Measurements from ENCODE around the gene OR1E1.
"Not testable (repeated sequence)": the region's sequence is repeated elsewhere in the genome, so short reads cannot be mapped to it uniquely, and the experiment has no call there.

Gene OR1E1

GRCh38 chr17:3389791-3390190 lies 8.4 kb downstream of the OR1E1 start:
- Histone ChIP-seq H3K4me3 (ENCODE audit: low read depth, low read length) (no peak overlapping the region), H3K27me3 (replicated peaks) (no peaks in the 10 kb centered on the region), H3K27ac (no peak overlapping the region), H3K36me3 (replicated peaks) (no peaks in the 10 kb centered on the region)
- no peak for DNase-seq
- no peak for TF ChIP-seq CTCF (IDR thresholded peaks at IDR 0.05; ENCODE audit: low read depth, low read length, missing control alignments)
- in situ Hi-C loops (cut with HindIII; ENCODE audit: low pct_ligation_motif_present, low sequenced_read_pairs) = no loop called here

- Histone ChIP-seq H3K4me3 (ENCODE audit: low read depth, low read length) (no peak within 1 kb of the TSS), H3K27ac (no peak within 1 kb of the TSS), H3K27me3 (replicated peaks) (no peaks in the 10 kb centered on the region), H3K36me3 (replicated peaks) (no peaks in the 10 kb centered on the region)
- in situ Hi-C loops (cut with HindIII; ENCODE audit: low pct_ligation_motif_present, low sequenced_read_pairs) = no loop called here
- no peak for TF ChIP-seq CTCF (IDR thresholded peaks at IDR 0.05; ENCODE audit: low read depth, low read length, missing control alignments)
- DNase-seq = no peak
Measured at GRCh38 chr17:3385869-3386816, 12.1 kb downstream of the OR1E1 start, which contains the start of gene OR3A2. Gene OR3A2, minus strand, starts transcription at chr17:3386308.

GRCh38 chr17:3381957-3382356 lies 16.3 kb downstream of the OR1E1 start:
- Histone ChIP-seq H3K27ac (no peak overlapping the region), H3K36me3 (replicated peaks) (no peaks in the 10 kb centered on the region), H3K4me3 (ENCODE audit: low read depth, low read length) (no peak overlapping the region), H3K27me3 (replicated peaks) (no peaks in the 10 kb centered on the region)
- in situ Hi-C loops (cut with HindIII; ENCODE audit: low pct_ligation_motif_present, low sequenced_read_pairs) = no loop called here
- DNase-seq = no peak
- no peak for TF ChIP-seq CTCF (IDR thresholded peaks at IDR 0.05; ENCODE audit: low read depth, low read length, missing control alignments)

- H3K27ac ChIP-seq = no peak overlapping the region
- no peak for TF ChIP-seq CTCF (IDR thresholded peaks at IDR 0.05; ENCODE audit: low read depth, low read length, missing control alignments)
- in situ Hi-C loops (cut with HindIII; ENCODE audit: low pct_ligation_motif_present, low sequenced_read_pairs) = no loop called here
- H3K36me3 ChIP-seq (replicated peaks) = no peaks in the 10 kb centered on the region
- no peak overlapping the region for H3K4me3 ChIP-seq (ENCODE audit: low read depth, low read length)
- no peak for DNase-seq
- H3K27me3 ChIP-seq (replicated peaks) = no peaks in the 10 kb centered on the region
Measured at GRCh38 chr17:3378321-3378720, 19.9 kb downstream of the OR1E1 start.

GRCh38 chr17:3371167-3371566 lies 27.0 kb downstream of the OR1E1 start:
- H3K4me3 ChIP-seq (ENCODE audit: low read depth, low read length); H3K27me3 ChIP-seq (replicated peaks); H3K27ac ChIP-seq; DNase-seq; in situ Hi-C loops (cut with HindIII; ENCODE audit: low pct_ligation_motif_present, low sequenced_read_pairs); H3K36me3 ChIP-seq (replicated peaks): not testable (repeated sequence)
